Measurements from ENCODE around the gene ALPK3.

ALPK3 gene

DNA sequence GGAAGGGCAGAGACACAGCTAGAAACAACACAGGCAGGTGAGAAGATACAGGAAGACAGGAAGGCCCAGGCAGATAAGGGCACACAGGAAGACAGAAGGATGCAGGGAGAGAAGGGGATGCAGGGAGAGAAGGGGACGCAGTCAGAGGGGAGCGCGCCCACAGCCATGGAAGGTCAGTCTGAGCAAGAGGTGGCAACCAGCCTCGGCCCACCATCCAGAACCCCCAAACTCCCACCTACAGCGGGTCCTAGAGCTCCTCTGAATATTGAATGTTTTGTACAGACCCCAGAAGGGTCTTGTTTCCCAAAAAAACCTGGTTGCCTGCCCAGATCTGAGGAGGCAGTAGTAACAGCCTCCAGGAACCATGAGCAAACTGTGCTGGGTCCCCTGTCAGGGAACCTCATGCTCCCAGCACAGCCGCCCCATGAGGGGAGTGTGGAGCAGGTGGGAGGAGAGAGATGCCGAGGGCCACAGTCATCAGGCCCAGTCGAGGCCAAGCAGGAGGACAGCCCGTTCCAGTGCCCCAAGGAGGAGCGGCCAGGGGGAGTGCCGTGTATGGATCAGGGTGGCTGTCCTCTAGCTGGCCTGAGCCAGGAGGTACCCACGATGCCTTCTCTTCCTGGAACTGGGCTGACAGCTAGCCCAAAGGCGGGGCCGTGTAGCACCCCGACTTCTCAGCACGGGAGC lies 39.7 kb downstream of the ALPK3 start:
- no peaks in the 10 kb centered on the region for H3K9me3 ChIP-seq (ENCODE audit: control insufficient read depth in 1 of 2, low read length in 2 of 2)
- no peak overlapping the region for H3K4me3 ChIP-seq (ENCODE audit: low read depth in 1 of 2, low read length in 2 of 2)
- H3K36me3 ChIP-seq (ENCODE audit: control insufficient read depth in 1 of 2, insufficient read depth in 2 of 2, low read length in 2 of 2), result no peaks in the 10 kb centered on the region
- no peak overlapping the region for H3K27ac ChIP-seq (ENCODE audit: low read depth, low read length)
- peaks cover 5 to 21% of the 10 kb centered on the region in 2 donors for H3K4me1 ChIP-seq (ENCODE audit: control insufficient read depth in 1 of 2, insufficient read depth in 2 of 2, low read length in 2 of 2)
- H3K9ac ChIP-seq (ENCODE audit: low read depth in 1 of 2, low read length in 2 of 2), result no peak overlapping the region
- H3K27me3 ChIP-seq (ENCODE audit: control insufficient read depth in 1 of 2, insufficient read depth in 2 of 2, low read length in 2 of 2), result no peaks in the 10 kb centered on the region

DNA sequence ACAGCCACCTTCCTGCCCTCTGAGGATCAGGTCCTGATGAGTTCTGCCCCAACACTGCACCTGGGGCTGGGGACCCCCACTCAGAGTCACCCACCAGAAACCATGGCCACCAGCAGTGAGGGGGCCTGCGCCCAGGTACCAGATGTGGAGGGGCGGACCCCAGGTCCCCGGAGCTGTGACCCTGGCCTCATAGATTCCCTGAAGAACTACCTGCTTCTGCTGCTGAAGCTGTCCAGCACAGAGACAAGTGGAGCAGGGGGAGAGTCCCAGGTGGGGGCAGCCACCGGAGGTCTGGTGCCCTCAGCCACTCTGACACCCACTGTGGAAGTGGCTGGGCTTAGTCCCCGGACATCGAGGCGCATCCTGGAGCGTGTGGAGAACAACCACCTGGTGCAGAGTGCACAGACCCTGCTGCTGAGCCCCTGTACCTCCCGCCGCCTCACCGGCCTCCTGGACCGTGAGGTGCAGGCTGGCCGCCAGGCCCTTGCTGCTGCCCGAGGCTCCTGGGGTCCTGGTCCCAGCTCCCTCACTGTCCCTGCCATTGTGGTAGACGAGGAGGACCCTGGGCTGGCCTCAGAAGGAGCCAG lies 40.4 kb downstream of the ALPK3 start:
- H3K4me1 ChIP-seq (ENCODE audit: control insufficient read depth in 1 of 2, insufficient read depth in 2 of 2, low read length in 2 of 2), result peaks cover 5 to 14% of the 10 kb centered on the region in 2 donors
- no peak overlapping the region for H3K27ac ChIP-seq (ENCODE audit: low read depth, low read length)
- no peaks in the 10 kb centered on the region for H3K27me3 ChIP-seq (ENCODE audit: control insufficient read depth in 1 of 2, insufficient read depth in 2 of 2, low read length in 2 of 2)
- H3K9me3 ChIP-seq (ENCODE audit: control insufficient read depth in 1 of 2, low read length in 2 of 2), result no peaks in the 10 kb centered on the region
- H3K36me3 ChIP-seq (ENCODE audit: control insufficient read depth in 1 of 2, insufficient read depth in 2 of 2, low read length in 2 of 2), result no peaks in the 10 kb centered on the region
- H3K4me3 ChIP-seq (ENCODE audit: low read depth in 1 of 2, low read length in 2 of 2), result no peak overlapping the region
- no peak overlapping the region for H3K9ac ChIP-seq (ENCODE audit: low read depth in 1 of 2, low read length in 2 of 2)

DNA sequence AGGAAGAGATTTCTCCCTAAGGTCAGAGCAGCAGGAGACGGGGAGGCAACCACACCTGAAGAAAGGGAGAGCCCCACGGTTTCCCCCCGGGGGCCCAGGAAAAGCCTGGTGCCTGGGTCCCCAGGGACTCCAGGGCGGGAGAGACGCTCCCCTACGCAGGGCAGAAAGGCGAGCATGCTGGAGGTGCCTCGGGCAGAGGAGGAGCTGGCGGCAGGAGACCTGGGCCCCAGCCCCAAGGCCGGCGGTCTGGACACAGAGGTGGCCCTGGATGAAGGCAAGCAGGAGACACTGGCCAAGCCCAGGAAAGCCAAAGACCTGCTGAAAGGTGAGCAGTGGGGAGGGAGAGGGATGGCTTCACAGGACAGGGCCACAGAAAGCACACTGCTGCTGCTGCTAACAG lies 41.1 kb downstream of the ALPK3 start:
- H3K36me3 ChIP-seq (ENCODE audit: control insufficient read depth in 1 of 2, insufficient read depth in 2 of 2, low read length in 2 of 2), result no peaks in the 10 kb centered on the region
- no peak overlapping the region for H3K27ac ChIP-seq (ENCODE audit: low read depth, low read length)
- H3K9ac ChIP-seq (ENCODE audit: low read depth in 1 of 2, low read length in 2 of 2), result no peak overlapping the region
- peaks cover 0 to 7% of the 10 kb centered on the region in 2 donors for H3K4me1 ChIP-seq (ENCODE audit: control insufficient read depth in 1 of 2, insufficient read depth in 2 of 2, low read length in 2 of 2)
- H3K27me3 ChIP-seq (ENCODE audit: control insufficient read depth in 1 of 2, insufficient read depth in 2 of 2, low read length in 2 of 2), result no peaks in the 10 kb centered on the region
- no peaks in the 10 kb centered on the region for H3K9me3 ChIP-seq (ENCODE audit: control insufficient read depth in 1 of 2, low read length in 2 of 2)
- H3K4me3 ChIP-seq (ENCODE audit: low read depth in 1 of 2, low read length in 2 of 2), result no peak overlapping the region

GRCh38 chr15:84859144-84859543 lies 42.0 kb downstream of the ALPK3 start:
- Histone ChIP-seq H3K9ac (ENCODE audit: low read depth in 1 of 2, low read length in 2 of 2) (no peak overlapping the region), H3K36me3 (ENCODE audit: control insufficient read depth in 1 of 2, insufficient read depth in 2 of 2, low read length in 2 of 2) (no peaks in the 10 kb centered on the region), H3K4me1 (ENCODE audit: control insufficient read depth in 1 of 2, insufficient read depth in 2 of 2, low read length in 2 of 2) (peaks cover 0 to 4% of the 10 kb centered on the region in 2 donors), H3K9me3 (ENCODE audit: control insufficient read depth in 1 of 2, low read length in 2 of 2) (no peaks in the 10 kb centered on the region), H3K4me3 (ENCODE audit: low read depth in 1 of 2, low read length in 2 of 2) (no peak overlapping the region), H3K27ac (ENCODE audit: low read depth, low read length) (no peak overlapping the region), H3K27me3 (ENCODE audit: control insufficient read depth in 1 of 2, insufficient read depth in 2 of 2, low read length in 2 of 2) (no peaks in the 10 kb centered on the region)

GRCh38 chr15:84859651-84860050 lies 42.5 kb downstream of the ALPK3 start:
- no peak overlapping the region for H3K4me3 ChIP-seq (ENCODE audit: low read depth in 1 of 2, low read length in 2 of 2)
- no peaks in the 10 kb centered on the region for H3K36me3 ChIP-seq (ENCODE audit: control insufficient read depth in 1 of 2, insufficient read depth in 2 of 2, low read length in 2 of 2)
- H3K9me3 ChIP-seq (ENCODE audit: control insufficient read depth in 1 of 2, low read length in 2 of 2), result no peaks in the 10 kb centered on the region

DNA sequence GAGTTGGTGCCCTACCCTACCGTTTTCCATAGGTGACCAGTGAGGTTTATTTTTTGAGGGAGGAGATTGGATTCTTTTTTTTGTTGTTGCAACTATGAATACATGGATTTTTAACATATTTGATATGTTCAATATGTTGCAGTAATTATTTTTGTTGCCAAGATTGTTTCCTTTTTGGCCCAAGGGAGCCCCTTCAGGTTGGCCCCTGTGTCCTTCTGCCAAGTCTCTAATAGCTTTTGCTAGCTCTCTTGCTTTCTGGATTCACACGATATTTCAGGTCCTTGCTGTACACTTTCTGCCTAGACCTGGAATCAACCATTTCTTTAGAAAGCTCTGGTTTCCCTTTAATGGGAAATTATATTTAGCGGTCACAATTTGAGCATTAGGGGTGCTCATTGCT lies 44.6 kb downstream of the ALPK3 start:
- H3K4me1 ChIP-seq (ENCODE audit: control insufficient read depth in 1 of 2, insufficient read depth in 2 of 2, low read length in 2 of 2), result peaks cover 0 to 4% of the 10 kb centered on the region in 2 donors
- no peak overlapping the region for H3K9ac ChIP-seq (ENCODE audit: low read depth in 1 of 2, low read length in 2 of 2)
- no peaks in the 10 kb centered on the region for H3K36me3 ChIP-seq (ENCODE audit: control insufficient read depth in 1 of 2, insufficient read depth in 2 of 2, low read length in 2 of 2)

More at GRCh38 chr15:84859651-84860050, 42.5 kb downstream of the ALPK3 start:
- H3K9ac ChIP-seq (ENCODE audit: low read depth in 1 of 2, low read length in 2 of 2), result no peak overlapping the region
- peaks cover 0 to 4% of the 10 kb centered on the region in 2 donors for H3K4me1 ChIP-seq (ENCODE audit: control insufficient read depth in 1 of 2, insufficient read depth in 2 of 2, low read length in 2 of 2)
- H3K27me3 ChIP-seq (ENCODE audit: control insufficient read depth in 1 of 2, insufficient read depth in 2 of 2, low read length in 2 of 2), result no peaks in the 10 kb centered on the region
- no peak overlapping the region for H3K27ac ChIP-seq (ENCODE audit: low read depth, low read length)

DNA sequence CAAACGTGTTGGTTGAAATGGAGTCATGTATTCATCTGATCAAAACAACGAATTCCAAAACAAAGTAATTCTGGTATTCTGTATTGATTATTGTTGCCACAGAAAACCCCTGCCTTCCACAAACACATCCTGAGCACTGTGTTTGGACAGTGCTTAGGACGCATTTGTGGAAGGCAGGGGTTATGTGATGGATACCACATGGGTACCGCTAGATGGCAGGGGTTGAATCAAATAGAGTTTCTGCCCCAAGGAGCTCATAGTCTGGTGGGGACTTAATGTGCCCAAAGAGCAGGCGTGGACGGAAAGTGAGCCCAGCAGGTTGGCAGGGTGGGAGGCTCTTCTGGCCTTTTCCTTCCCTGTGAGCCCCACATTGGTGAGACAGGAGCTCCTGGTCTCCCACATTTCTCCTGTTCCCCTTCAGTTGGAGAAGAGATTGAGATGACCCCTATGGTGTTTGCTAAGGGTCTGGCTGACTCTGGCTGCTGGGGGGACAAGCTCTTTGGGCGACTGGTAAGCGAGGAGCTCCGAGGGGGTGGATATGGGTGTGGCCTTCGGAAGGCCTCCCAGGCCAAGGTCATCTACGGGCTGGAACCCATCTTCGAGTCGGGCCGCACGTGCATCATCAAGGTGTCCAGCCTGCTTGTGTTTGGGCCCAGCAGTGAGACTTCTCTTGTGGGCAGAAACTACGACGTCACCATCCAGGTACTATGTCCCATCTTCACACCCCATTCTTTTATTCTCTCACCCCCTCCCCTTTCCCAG lies 45.2 kb downstream of the ALPK3 start:
- no peaks in the 10 kb centered on the region for H3K36me3 ChIP-seq (ENCODE audit: control insufficient read depth in 1 of 2, insufficient read depth in 2 of 2, low read length in 2 of 2)
- no peaks in the 10 kb centered on the region for H3K9me3 ChIP-seq (ENCODE audit: control insufficient read depth in 1 of 2, low read length in 2 of 2)
- no peak overlapping the region for H3K9ac ChIP-seq (ENCODE audit: low read depth in 1 of 2, low read length in 2 of 2)
- no peak overlapping the region for H3K4me3 ChIP-seq (ENCODE audit: low read depth in 1 of 2, low read length in 2 of 2)
- H3K27me3 ChIP-seq (ENCODE audit: control insufficient read depth in 1 of 2, insufficient read depth in 2 of 2, low read length in 2 of 2), result no peaks in the 10 kb centered on the region
- H3K27ac ChIP-seq (ENCODE audit: low read depth, low read length), result no peak overlapping the region
- H3K4me1 ChIP-seq (ENCODE audit: control insufficient read depth in 1 of 2, insufficient read depth in 2 of 2, low read length in 2 of 2), result peaks cover 0 to 4% of the 10 kb centered on the region in 2 donors

More for the DNA sequence above, 44.6 kb downstream of the ALPK3 start:
- no peaks in the 10 kb centered on the region for H3K27me3 ChIP-seq (ENCODE audit: control insufficient read depth in 1 of 2, insufficient read depth in 2 of 2, low read length in 2 of 2)
- H3K27ac ChIP-seq (ENCODE audit: low read depth, low read length), result no peak overlapping the region
- H3K9me3 ChIP-seq (ENCODE audit: control insufficient read depth in 1 of 2, low read length in 2 of 2), result no peaks in the 10 kb centered on the region
- no peak overlapping the region for H3K4me3 ChIP-seq (ENCODE audit: low read depth in 1 of 2, low read length in 2 of 2)

GRCh38 chr15:84863565-84864443 lies 46.6 kb downstream of the ALPK3 start:
- H3K9ac ChIP-seq (ENCODE audit: low read depth in 1 of 2, low read length in 2 of 2), result no peak overlapping the region
- peaks cover 0 to 4% of the 10 kb centered on the region in 2 donors for H3K4me1 ChIP-seq (ENCODE audit: control insufficient read depth in 1 of 2, insufficient read depth in 2 of 2, low read length in 2 of 2)
- no peaks in the 10 kb centered on the region for H3K9me3 ChIP-seq (ENCODE audit: control insufficient read depth in 1 of 2, low read length in 2 of 2)
- no peaks in the 10 kb centered on the region for H3K36me3 ChIP-seq (ENCODE audit: control insufficient read depth in 1 of 2, insufficient read depth in 2 of 2, low read length in 2 of 2)
- H3K4me3 ChIP-seq (ENCODE audit: low read depth in 1 of 2, low read length in 2 of 2), result no peak overlapping the region
- H3K27me3 ChIP-seq (ENCODE audit: control insufficient read depth in 1 of 2, insufficient read depth in 2 of 2, low read length in 2 of 2), result no peaks in the 10 kb centered on the region
- H3K27ac ChIP-seq (ENCODE audit: low read depth, low read length), result no peak overlapping the region

DNA sequence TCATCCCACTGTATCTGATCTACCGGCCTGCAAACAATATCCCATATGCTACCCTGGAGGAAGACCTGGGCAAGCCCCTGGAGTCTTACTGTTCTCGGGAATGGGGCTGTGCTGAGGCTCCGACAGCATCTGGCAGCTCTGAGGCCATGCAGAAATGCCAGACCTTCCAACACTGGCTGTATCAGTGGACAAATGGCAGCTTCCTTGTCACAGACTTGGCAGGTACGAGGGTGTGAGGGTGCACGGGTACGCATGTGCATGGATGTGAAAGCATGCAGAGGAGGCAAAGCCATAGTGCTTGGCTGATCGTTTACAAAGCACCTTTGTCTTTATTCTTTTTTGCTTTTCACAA lies 47.3 kb downstream of the ALPK3 start:
- H3K27me3 ChIP-seq (ENCODE audit: control insufficient read depth in 1 of 2, insufficient read depth in 2 of 2, low read length in 2 of 2), result no peaks in the 10 kb centered on the region
- H3K27ac ChIP-seq (ENCODE audit: low read depth, low read length), result no peak overlapping the region
- peaks cover 0 to 1% of the 10 kb centered on the region in 2 donors for H3K4me1 ChIP-seq (ENCODE audit: control insufficient read depth in 1 of 2, insufficient read depth in 2 of 2, low read length in 2 of 2)
- no peak overlapping the region for H3K4me3 ChIP-seq (ENCODE audit: low read depth in 1 of 2, low read length in 2 of 2)
- no peaks in the 10 kb centered on the region for H3K9me3 ChIP-seq (ENCODE audit: control insufficient read depth in 1 of 2, low read length in 2 of 2)
- H3K36me3 ChIP-seq (ENCODE audit: control insufficient read depth in 1 of 2, insufficient read depth in 2 of 2, low read length in 2 of 2), result no peaks in the 10 kb centered on the region
- no peak overlapping the region for H3K9ac ChIP-seq (ENCODE audit: low read depth in 1 of 2, low read length in 2 of 2)
